Activated naive CD4-positive, alpha-beta T cell treated with anti-CD3 and anti-CD28 coated beads for 36 hours (primary cell): ENCODE data around the gene TSR1. TPM values are rescaled to one million over a fixed set of nuclear protein-coding genes. Genes with fewer than 3 reads are reported as not detected.

Source experiments
- CTCF ChIA-PET: fragments of 350-600 bp; sonication (Branson Sonifier 250); formaldehyde crosslinking; loops from one replicate; lab custom pipeline; 2021; ENCODE audit warnings: antibody characterized with exemption; lab: Charles Lee
- DNase-seq: peaks from one replicate; pipeline ENCODE4 v3.0.0-alpha.2; 2020
- H3K27ac Mint-ChIP-seq: one replicate; pipeline ENCODE4 v1.8.0; 2021; ENCODE audit warnings: mild to moderate bottlenecking, mixed read lengths
- H3K27me3 Mint-ChIP-seq: one replicate; pipeline ENCODE4 v1.8.0; 2021; ENCODE audit warnings: low read depth, mixed read lengths
- H3K36me3 Mint-ChIP-seq: one replicate; pipeline ENCODE4 v1.8.0; 2021; ENCODE audit warnings: low read depth, mixed read lengths
- H3K4me1 Mint-ChIP-seq: one replicate; pipeline ENCODE4 v1.8.0; 2021; ENCODE audit warnings: low read depth, mixed read lengths
- H3K4me3 Mint-ChIP-seq: one replicate; pipeline ENCODE4 v1.8.0; 2021; ENCODE audit warnings: mild to moderate bottlenecking, moderate library complexity, mixed read lengths
- H3K9me3 Mint-ChIP-seq: one replicate; pipeline ENCODE4 v1.8.0; 2021; ENCODE audit warnings: mixed read lengths
- intact Hi-C: fragments of 100-400 bp; cut with micrococcal nuclease; formaldehyde crosslinking; loops from one replicate; pipeline ENCODE4 v1.15.1; 2023
- total RNA-seq, 2 experiments: library from RNA; stranded (reverse); gene quantifications; one replicate each; pipeline ENCODE4 v1.2.3, GENCODE V29; 2021

TSR1 gene
- total RNA-seq, 2 experiments from 2014 or later: 51.1 to 51.5 TPM

DNA sequence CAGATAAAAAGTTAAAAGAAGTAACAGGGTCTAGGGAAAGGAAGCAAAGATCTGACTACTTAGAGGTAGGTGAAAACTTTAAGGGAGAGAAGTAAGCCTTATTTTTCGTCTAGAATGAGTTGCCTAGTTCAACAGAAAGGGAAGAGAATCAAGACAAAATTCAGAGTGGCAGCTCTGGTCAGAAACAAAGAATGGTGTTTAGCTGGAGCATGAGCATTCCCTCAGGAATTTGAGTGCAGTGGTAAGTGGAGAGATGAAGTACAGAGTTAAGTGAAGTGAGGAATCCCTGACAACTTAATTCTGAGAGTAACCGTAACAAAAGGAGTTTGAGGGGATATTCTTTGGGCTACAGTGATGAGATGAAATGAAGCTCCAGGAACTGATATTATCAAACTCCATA, 44.2 kb downstream of the TSR1 start:
- peaks cover 21% of the 10 kb centered on the region for H3K4me1 Mint-ChIP-seq
- intact Hi-C loops: no loop called here
- H3K36me3 Mint-ChIP-seq: peaks cover 39% of the 10 kb centered on the region
- CTCF ChIA-PET: interaction anchor here (0.6 to 1.0 kb wide), 2 partner anchors 47 to 296 kb away, joined by 4 read pairs; no protein-coding TSS in a partner anchor
- no peaks in the 10 kb centered on the region for H3K27me3 Mint-ChIP-seq
- no peak overlapping the region for H3K4me3 Mint-ChIP-seq
- no peak for DNase-seq
- H3K27ac Mint-ChIP-seq: no peak overlapping the region
- no peaks in the 10 kb centered on the region for H3K9me3 Mint-ChIP-seq

DNA sequence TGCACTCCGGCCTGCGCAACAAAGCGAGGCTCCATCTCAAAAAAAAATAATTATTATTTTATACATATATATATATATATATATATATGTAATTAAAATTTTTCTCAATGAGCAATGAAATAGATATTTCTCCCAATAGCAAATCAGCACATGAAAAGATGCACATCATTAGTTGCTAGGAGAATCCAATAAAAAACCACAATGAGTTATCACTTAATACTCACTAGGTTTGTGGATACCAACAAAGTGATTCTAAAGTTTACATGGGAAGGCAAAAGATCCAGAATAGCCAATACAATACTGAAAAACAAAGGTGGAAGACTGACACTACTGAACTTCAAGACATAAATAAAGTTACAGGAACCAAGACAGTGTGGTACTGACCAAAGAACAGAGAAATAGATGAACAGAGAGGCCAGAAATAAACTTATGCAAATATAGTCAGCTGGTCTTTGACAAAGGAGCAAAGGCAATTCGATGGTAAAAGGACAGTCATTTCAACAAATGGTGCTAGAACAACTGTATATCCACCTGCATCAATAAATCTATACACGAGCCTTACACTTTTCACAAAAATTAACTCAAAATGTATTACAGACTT, 46.3 kb downstream of the TSR1 start:
- intact Hi-C loops: no loop called here
- H3K4me1 Mint-ChIP-seq: peaks cover 4% of the 10 kb centered on the region
- no peak overlapping the region for H3K4me3 Mint-ChIP-seq
- CTCF ChIA-PET: interaction anchor here (0.6 kb wide), 1 partner anchor 139 kb away, joined by 4 read pairs; no protein-coding TSS in a partner anchor
- peaks cover 29% of the 10 kb centered on the region for H3K36me3 Mint-ChIP-seq
- no peaks in the 10 kb centered on the region for H3K27me3 Mint-ChIP-seq
- DNase-seq: no peak
- no peaks in the 10 kb centered on the region for H3K9me3 Mint-ChIP-seq
- no peak overlapping the region for H3K27ac Mint-ChIP-seq

DNA sequence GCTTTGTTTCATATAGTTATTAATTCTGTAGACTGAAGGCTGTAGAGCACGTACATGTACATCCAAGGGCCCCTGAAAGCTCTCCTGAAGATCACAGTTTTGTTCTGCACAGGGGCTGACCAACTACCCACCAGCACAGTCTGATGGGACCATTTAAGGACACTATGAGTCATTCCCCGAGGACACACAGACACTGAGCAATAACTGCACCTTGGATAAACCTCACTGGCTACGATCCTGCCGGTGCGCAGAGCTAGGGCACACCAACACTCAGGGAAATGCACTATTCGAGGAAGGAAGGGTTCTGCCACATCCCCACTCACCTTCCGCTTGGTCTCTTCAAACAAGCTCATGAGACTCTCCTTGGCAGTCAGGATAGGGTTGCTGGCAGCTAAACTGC, 53.0 kb downstream of the TSR1 start:
- no peaks in the 10 kb centered on the region for H3K9me3 Mint-ChIP-seq
- DNase-seq: no peak
- no peak overlapping the region for H3K27ac Mint-ChIP-seq
- CTCF ChIA-PET: interaction anchor here (0.6 to 6.3 kb wide), 13 partner anchors 12 to 236 kb away, joined by 3 to 75 read pairs (median 5); partner anchors contain the start of gene HIC1
- peaks cover 35% of the 10 kb centered on the region for H3K36me3 Mint-ChIP-seq
- intact Hi-C loops: loop anchor here (2.0 kb wide), 1 partner anchor 39 kb away; no protein-coding TSS in a partner anchor
- H3K27me3 Mint-ChIP-seq: no peaks in the 10 kb centered on the region
- H3K4me3 Mint-ChIP-seq: no peak overlapping the region
- H3K4me1 Mint-ChIP-seq: peaks cover 29% of the 10 kb centered on the region

DNA sequence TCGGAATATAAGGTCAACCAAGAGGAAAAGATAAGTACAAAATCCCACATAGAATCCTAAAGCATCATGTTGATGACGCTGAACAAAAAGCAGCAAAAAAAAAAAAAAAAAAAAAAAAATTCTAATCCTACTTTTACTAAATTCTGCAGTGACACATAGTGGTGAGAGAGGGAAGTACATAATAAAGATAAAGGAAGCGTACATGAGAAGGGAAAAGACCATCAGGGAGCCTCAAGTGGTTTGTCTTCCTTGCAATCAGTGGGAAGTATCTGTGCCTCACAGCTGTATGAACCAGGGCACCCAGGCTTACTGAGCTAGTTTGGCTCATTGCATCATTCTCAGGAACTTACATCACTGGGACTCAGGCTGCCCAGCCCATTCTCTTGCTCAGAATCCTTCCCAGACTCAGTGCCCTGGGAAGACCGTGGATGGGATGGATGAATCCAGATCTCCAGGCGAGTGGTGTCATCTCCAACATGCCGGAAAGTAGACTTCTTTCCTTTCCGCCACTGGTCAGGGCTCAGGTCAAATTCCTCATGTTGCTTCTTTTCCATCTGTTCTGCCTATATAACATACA, 53.9 kb downstream of the TSR1 start:
- H3K27ac Mint-ChIP-seq: peak overlapping the region; percentile 38
- H3K4me3 Mint-ChIP-seq: no peak overlapping the region
- peaks cover 29% of the 10 kb centered on the region for H3K4me1 Mint-ChIP-seq
- DNase-seq: no peak
- H3K27me3 Mint-ChIP-seq: no peaks in the 10 kb centered on the region
- peaks cover 32% of the 10 kb centered on the region for H3K36me3 Mint-ChIP-seq
- CTCF ChIA-PET: interaction anchor here (0.6 to 6.3 kb wide), 13 partner anchors 13 to 755 kb away, joined by 3 to 75 read pairs (median 5); partner anchors contain the start of gene HIC1
- no peaks in the 10 kb centered on the region for H3K9me3 Mint-ChIP-seq
- intact Hi-C loops: loop anchor here (1.0 to 2.0 kb wide), 3 partner anchors 31 to 228 kb away; no protein-coding TSS in a partner anchor

DNA sequence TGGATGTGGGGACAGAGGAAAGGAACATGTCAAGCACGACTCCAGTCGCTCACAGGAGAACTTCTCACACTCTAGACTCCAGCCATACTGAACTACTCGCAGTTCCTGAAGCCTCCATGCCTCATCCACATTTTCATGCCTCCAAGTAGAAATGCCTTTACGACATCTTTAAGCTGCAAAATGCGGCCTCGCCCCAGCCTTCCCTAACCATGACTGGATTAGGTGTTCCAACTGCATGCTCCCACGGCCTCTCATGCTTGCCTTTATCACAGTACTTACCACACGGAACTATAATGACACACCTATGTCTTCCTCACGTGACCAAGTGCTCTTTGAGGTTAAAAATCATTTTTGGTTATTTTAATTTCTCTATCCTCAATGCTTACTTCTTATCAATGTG, 56.5 kb downstream of the TSR1 start:
- intact Hi-C loops: no loop called here
- no peak for DNase-seq
- Mint-ChIP-seq H3K27me3 (no peaks in the 10 kb centered on the region), H3K27ac (peak overlapping the region; percentile 31), H3K4me1 (peaks cover 48% of the 10 kb centered on the region), H3K9me3 (no peaks in the 10 kb centered on the region), H3K36me3 (peaks cover 39% of the 10 kb centered on the region), H3K4me3 (no peak overlapping the region)
- CTCF ChIA-PET: interaction anchor here (0.6 to 6.3 kb wide), 6 partner anchors 15 to 111 kb away, joined by 3 to 75 read pairs (median 4); no protein-coding TSS in a partner anchor

DNA sequence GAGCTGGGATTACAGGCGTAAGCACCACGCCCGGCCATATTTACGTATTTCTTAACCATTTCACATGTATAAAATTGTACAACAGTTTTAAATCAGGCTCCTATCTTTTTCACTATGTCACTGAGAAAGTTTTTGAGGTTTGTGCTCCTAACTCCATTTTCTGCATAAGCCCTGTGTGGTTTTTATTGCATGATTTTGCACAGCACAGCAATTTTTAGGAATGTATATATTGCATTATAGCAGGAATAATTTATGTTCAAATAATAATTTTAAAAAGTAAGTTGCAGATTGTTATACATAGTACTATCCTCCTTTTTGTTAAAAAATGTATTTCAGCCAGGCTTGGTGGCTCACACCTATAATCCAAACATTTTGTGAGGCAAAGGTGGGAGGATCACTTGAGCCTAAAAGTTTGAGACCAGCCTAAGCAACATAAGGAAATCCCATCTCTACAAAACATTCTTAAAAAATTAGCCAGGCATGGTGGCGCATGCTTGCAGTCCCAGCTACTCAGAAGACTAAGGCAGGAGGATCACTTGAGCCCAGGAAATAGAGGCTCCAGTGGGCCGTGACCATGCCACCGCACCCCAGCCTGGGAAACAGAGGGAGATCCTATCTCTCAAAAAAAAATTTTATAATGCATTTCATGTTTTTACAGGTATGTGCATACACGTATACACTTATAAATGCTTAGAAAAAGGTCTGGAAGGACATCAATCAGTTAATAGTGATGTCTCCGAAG, 58.7 kb downstream of the TSR1 start:
- Mint-ChIP-seq H3K4me1 (peaks cover 58% of the 10 kb centered on the region), H3K27me3 (no peaks in the 10 kb centered on the region), H3K4me3 (no peak overlapping the region), H3K36me3 (peaks cover 45% of the 10 kb centered on the region), H3K27ac (no peak overlapping the region), H3K9me3 (no peaks in the 10 kb centered on the region)
- intact Hi-C loops: no loop called here
- DNase-seq: no peak
- CTCF ChIA-PET: no interaction called here

DNA sequence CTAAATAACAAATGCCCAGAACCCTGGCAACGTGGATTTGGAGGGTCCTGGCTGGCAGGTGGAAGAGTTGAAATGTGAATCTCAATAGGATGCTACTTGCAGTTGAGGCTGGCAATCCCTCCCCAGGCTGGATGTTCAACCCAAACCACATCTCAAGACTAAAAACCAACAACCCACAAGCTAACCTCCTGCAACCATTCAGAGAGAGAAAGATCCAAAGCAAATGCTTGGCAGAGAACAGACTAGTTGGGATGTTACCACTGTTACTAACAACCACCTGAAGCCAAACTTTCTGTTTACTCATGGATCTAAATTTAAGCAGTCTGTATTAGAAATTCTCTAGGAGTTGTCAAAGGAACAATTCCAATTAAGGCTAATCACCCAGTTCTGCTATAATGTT, 60.5 kb downstream of the TSR1 start:
- CTCF ChIA-PET: interaction anchor here (1.0 to 1.4 kb wide), 2 partner anchors 16 to 22 kb away, joined by 4 to 7 read pairs; no protein-coding TSS in a partner anchor
- Mint-ChIP-seq H3K27me3 (no peaks in the 10 kb centered on the region), H3K4me1 (peaks cover 57% of the 10 kb centered on the region), H3K9me3 (no peaks in the 10 kb centered on the region), H3K4me3 (no peak overlapping the region), H3K36me3 (peaks cover 38% of the 10 kb centered on the region), H3K27ac (peak overlapping the region; percentile 62)
- intact Hi-C loops: no loop called here
- DNase-seq: no peak

DNA sequence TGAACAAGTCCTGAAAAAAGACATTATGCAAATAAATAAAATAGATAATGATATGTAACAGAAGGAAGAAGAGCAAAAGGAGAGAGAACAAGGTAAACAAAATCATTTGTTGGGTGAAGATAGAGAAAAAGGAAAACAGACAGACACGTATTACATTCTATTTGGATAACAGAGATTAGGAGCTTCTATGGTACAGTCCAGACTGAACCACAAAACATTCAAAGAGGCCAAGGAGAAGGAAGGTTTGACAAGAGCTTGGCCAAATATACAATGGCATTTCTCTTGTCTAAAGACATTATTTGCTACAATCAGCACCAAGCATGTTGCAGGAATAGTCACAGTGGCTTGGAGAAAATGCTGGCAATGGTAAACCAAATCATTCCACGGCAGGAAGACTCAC, 61.8 kb downstream of the TSR1 start:
- no peak for DNase-seq
- intact Hi-C loops: no loop called here
- H3K27me3 Mint-ChIP-seq: no peaks in the 10 kb centered on the region
- no peaks in the 10 kb centered on the region for H3K9me3 Mint-ChIP-seq
- peaks cover 64% of the 10 kb centered on the region for H3K4me1 Mint-ChIP-seq
- CTCF ChIA-PET: no interaction called here
- peaks cover 37% of the 10 kb centered on the region for H3K36me3 Mint-ChIP-seq
- no peak overlapping the region for H3K4me3 Mint-ChIP-seq
- H3K27ac Mint-ChIP-seq: no peak overlapping the region

Other genes with a start within 250 kb of the TSR1 start
- gene SMG6, start 32.7 kb downstream of the TSR1 start, total RNA-seq: 10 to 100 TPM; 18.8 to 20.7 TPM
- gene SRR, start 32.5 kb downstream of the TSR1 start, total RNA-seq: 10 to 100 TPM in 1 of 2 experiments, 1 to 10 TPM in 1; 8.9 to 10.2 TPM
- gene SGSM2, start 1.0 kb upstream of the TSR1 start, total RNA-seq: 10 to 100 TPM; 20.3 to 22.0 TPM
- 10 to 100 TPM; 13.1 to 17.0 TPM for gene MNT, start 64.6 kb upstream of the TSR1 start, total RNA-seq
- gene METTL16, start 175.4 kb upstream of the TSR1 start, total RNA-seq: 10 to 100 TPM; 44.8 to 45.5 TPM